Testis (tissue), 3 donors: ENCODE results near the gene LDB1. TPM values are rescaled to one million over a fixed set of nuclear protein-coding genes. Genes with fewer than 3 reads are reported as not detected.

ENCODE experiments used
- DNase-seq: peaks from one replicate; pipeline ENCODE4 v3.0.0-alpha.2; 2019
- H3K27ac ChIP-seq, 2 donors: fragments of 200-600 bp; sonication (generic); one replicate each; pipeline ENCODE4 v1.5.1; 2019
- H3K27me3 ChIP-seq: fragments of 200-600 bp; sonication (generic); one replicate; pipeline ENCODE4 v1.5.1; 2019
- H3K36me3 ChIP-seq: fragments of 200-600 bp; sonication (generic); one replicate; pipeline ENCODE4 v1.5.1; 2017; ENCODE audit warnings: low read depth; ENCODE audit errors: missing control alignments
- H3K4me1 ChIP-seq: fragments of 200-600 bp; sonication (generic); one replicate; pipeline ENCODE4 v1.5.1; 2019
- H3K4me3 ChIP-seq, 2 donors: fragments of 200-600 bp; sonication (generic); one replicate each; pipeline ENCODE4 v1.5.1; 2017 to 2019
- H3K9me3 ChIP-seq: fragments of 200-600 bp; sonication (generic); one replicate; pipeline ENCODE4 v1.5.1; 2017
- POLR2A ChIP-seq: fragments of 450-650 bp; IDR thresholded peaks from one replicate; pipeline ENCODE4 v1.6.1; 2017; ENCODE audit warnings: antibody characterized with exemption, mild to moderate bottlenecking, moderate library complexity
- WGBS, 2 donors: methylation state at CpG; one replicate each; pipeline ENCODE4 v1.1.5; 2018; 5-methylcytosine and 5-hydroxymethylcytosine counted together
- intact Hi-C: fragments of 100-400 bp; cut with DNase I; formaldehyde crosslinking; loops from one replicate; pipeline ENCODE4 v1.15.1; 2023; ENCODE audit warnings: low total_unique reads
- polyA plus RNA-seq: library from polyadenylated mRNA; stranded (reverse); fragments of 350-450 nt; fragmentation: Illumina TruSeq; extraction: RNeasy Lipid Tissue Mini Kit (QIAGEN cat#74804); gene quantifications from one replicate; pipeline ENCODE4 v1.2.3, GENCODE V29; 2014; ENCODE audit warnings: low read depth, low replicate concordance; ENCODE audit not compliant: insufficient read depth
- total RNA-seq, 2 donors: library from RNA; depleted of rRNA; stranded (reverse); fragments of >200 nt; gene quantifications; one replicate each; pipeline ENCODE4 v1.2.3, GENCODE V29; 2016
- TF ChIP-seq, protein P1 (sequence below), 3 experiments: fragments of 450-650 bp in 2 of 3; fragments of 200-600 bp in 1 of 3; sonication (generic) in 1 of 3; IDR thresholded peaks; one replicate each; pipeline ENCODE4 v1.5.1; 2016 to 2019; ENCODE audit warnings: antibody characterized with exemption in 3 of 3, mild to moderate bottlenecking in 2 of 3, moderate library complexity in 1 of 3

LDB1 gene
- total and polyA plus RNA-seq, 3 donors from 2014 or later = 64.2 to 90.5 (median 80.0) TPM

DNA sequence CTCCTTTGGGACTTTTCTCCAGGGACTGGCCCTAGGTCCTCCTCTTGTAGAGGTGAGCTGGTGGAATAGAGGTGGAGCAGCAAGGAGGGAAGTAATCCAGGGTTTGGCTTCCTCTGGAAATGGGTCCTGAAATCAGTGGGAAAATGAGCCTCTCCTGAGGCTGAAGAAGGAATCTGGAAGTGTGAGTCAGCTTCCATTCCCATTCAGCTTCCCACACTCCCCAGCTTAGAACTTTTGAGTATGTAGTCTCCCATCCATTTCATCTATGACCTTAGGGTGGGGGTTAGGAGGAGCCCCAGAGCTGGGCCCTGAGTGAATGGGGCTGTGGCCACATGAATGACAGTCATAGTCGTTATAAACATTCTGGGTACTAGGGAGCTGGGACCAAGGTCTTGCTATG, 17.7 kb downstream of the LDB1 start:
- Histone ChIP-seq H3K27me3 (no peaks in the 10 kb centered on the region), H3K27ac (no peak overlapping the region), H3K4me1 (no peaks in the 10 kb centered on the region), H3K9me3 (no peaks in the 10 kb centered on the region), H3K36me3 (no peaks in the 10 kb centered on the region), H3K4me3 (no peak overlapping the region)
- intact Hi-C loops = no loop called here
- TF ChIP-seq, protein P1, sequence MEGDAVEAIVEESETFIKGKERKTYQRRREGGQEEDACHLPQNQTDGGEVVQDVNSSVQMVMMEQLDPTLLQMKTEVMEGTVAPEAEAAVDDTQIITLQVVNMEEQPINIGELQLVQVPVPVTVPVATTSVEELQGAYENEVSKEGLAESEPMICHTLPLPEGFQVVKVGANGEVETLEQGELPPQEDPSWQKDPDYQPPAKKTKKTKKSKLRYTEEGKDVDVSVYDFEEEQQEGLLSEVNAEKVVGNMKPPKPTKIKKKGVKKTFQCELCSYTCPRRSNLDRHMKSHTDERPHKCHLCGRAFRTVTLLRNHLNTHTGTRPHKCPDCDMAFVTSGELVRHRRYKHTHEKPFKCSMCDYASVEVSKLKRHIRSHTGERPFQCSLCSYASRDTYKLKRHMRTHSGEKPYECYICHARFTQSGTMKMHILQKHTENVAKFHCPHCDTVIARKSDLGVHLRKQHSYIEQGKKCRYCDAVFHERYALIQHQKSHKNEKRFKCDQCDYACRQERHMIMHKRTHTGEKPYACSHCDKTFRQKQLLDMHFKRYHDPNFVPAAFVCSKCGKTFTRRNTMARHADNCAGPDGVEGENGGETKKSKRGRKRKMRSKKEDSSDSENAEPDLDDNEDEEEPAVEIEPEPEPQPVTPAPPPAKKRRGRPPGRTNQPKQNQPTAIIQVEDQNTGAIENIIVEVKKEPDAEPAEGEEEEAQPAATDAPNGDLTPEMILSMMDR (IDR thresholded peaks at IDR 0.05) = no peak
- no peak for TF ChIP-seq POLR2A
- DNase-seq = no peak
- 67 to 90% methylated on average over 1 of the region's 1 CpG for WGBS, 2 donors

DNA sequence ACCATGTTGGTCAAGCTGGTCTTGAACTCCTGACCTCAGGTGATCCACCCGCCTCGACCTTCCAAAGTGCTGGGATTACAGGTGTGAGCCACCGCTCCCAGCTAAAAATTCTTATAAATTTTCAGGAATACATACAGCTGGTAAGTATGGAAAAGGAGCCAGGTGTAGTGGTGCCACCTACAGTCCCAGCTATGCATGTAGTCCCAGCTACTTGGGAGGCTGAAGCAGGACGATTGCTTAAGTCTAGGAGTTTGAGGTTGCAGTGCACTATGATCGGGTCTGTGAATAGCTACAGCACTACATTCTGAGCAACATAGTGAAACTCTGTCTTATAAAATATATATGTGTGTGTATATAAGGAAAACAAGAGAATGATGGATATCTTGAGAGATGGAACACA, 19.0 kb downstream of the LDB1 start:
- DNase-seq = no peak
- TF ChIP-seq POLR2A = no peak
- TF ChIP-seq, protein P1 (IDR thresholded peaks at IDR 0.05) = no peak
- Histone ChIP-seq H3K4me1 (no peaks in the 10 kb centered on the region), H3K9me3 (no peaks in the 10 kb centered on the region), H3K36me3 (no peaks in the 10 kb centered on the region), H3K27me3 (no peaks in the 10 kb centered on the region), H3K4me3 (no peak overlapping the region), H3K27ac (no peak overlapping the region)
- intact Hi-C loops = no loop called here
- 87 to 88% methylated on average over 5 of the region's 5 CpGs for WGBS, 2 donors

DNA sequence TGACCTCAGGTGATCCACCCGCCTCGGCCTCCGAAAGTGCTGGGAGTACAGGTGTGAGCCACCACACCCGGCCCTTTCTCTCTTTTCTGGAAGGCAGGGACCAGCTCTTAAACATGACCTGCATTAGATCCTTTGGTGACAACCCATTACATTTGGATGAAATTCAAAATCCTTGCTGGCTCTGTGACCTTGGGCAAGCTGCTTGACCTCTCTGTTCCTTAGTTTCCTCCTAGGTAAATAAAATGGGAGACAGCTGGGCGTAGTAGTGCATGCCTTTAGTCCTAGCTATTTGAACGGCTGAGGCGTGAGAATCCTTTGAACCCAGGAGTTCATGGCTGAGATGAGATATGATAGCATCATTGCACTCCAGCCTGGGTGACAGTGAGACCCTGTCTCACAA, 23.7 kb downstream of the LDB1 start:
- H3K4me3 ChIP-seq = no peak overlapping the region
- DNase-seq = no peak
- intact Hi-C loops = no loop called here
- H3K4me1 ChIP-seq = no peaks in the 10 kb centered on the region
- TF ChIP-seq, protein P1 (IDR thresholded peaks at IDR 0.05) = no peak
- no peak for TF ChIP-seq POLR2A
- H3K27ac ChIP-seq = no peak overlapping the region
- no peaks in the 10 kb centered on the region for H3K27me3 ChIP-seq
- H3K9me3 ChIP-seq = no peaks in the 10 kb centered on the region
- no peaks in the 10 kb centered on the region for H3K36me3 ChIP-seq
- 91 to 95% methylated on average over 7 of the region's 7 CpGs for WGBS, 2 donors

DNA sequence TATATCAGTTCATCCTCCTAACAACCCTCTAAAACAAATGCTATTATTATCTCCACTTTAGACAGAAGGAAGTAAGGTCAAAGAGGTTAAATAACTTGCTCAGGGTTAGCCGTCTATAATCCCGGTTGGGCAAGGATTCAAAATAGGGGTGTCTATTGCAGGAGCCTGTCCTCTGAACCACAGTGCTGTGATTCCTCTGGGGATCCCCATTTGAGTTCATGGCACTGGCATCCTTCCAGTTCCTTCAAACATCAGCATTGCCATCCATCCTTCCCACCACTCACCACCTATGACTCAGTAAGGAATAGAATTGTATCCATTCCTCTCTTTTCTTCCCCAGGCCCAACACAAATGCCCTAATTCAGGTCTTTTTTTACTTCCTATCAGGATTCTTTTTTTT, 29.4 kb downstream of the LDB1 start:
- H3K36me3 ChIP-seq = no peaks in the 10 kb centered on the region
- H3K4me1 ChIP-seq = no peaks in the 10 kb centered on the region
- H3K27ac ChIP-seq = no peak overlapping the region
- H3K27me3 ChIP-seq = no peaks in the 10 kb centered on the region
- no peaks in the 10 kb centered on the region for H3K9me3 ChIP-seq
- intact Hi-C loops = no loop called here
- WGBS, 2 donors = 74 to 87% methylated on average over 2 of the region's 2 CpGs
- H3K4me3 ChIP-seq = no peak overlapping the region
- DNase-seq = no peak
- TF ChIP-seq, protein P1 (IDR thresholded peaks at IDR 0.05) = no peak
- TF ChIP-seq POLR2A = no peak

DNA sequence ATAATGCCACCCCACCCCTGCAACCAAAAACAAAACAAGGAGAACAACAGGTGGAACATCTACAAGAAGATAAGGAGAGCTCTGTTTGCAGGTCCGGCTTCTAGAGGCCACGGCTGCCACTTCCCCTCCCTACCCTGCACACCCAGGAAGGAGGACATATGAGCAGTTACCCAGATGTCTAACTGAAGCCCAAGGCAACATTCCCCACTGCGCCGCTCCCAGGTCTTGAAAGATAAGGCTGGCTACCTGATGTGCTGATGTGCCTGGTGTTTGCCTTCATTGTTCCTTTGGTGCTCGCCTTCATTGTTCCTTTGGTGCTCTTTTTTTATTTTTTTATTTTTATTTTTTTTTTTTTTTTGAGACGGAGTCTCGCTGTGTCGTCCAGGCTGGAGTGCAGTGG, 34.0 kb downstream of the LDB1 start:
- 96 to 97% methylated on average over 8 of the region's 8 CpGs for WGBS, 2 donors

More for the DNA sequence above, 34.0 kb downstream of the LDB1 start:
- intact Hi-C loops = no loop called here
- Histone ChIP-seq H3K36me3 (no peaks in the 10 kb centered on the region), H3K9me3 (no peaks in the 10 kb centered on the region), H3K4me3 (no peak overlapping the region), H3K27ac (no peak overlapping the region), H3K27me3 (no peaks in the 10 kb centered on the region), H3K4me1 (no peaks in the 10 kb centered on the region)
- TF ChIP-seq POLR2A = no peak
- TF ChIP-seq, protein P1 (IDR thresholded peaks at IDR 0.05) = no peak
- DNase-seq = no peak
